ENCODE measurements around the gene PHIP. TPM values are rescaled to one million over a fixed set of nuclear protein-coding genes. Genes with fewer than 3 reads are reported as not detected.

Gene PHIP
- total RNA-seq, 4 donors from 2014 or later: 24.9 to 44.2 (median 32.9) TPM

DNA sequence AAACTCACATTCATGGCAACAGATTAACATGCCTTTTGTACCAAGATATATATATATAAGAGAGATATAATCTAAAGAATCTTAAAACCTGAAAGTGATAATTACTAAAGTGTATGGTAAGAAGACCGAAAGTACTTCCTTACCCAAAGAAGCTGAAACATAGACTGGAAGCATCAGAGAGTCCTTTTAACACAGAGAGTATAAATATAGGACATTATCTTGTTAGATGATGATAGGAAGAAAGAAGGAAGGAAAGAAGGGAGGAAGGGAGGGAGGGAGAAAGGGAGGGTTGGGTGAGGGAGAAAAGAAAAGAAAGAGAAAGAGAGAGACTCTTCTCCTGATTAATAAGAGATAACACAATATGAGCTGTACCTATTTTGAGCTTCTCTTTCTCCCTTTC, 68.2 kb downstream of the PHIP start:
- no peaks in the 10 kb centered on the region for H3K27me3 ChIP-seq
- no peak overlapping the region for H3K4me3 ChIP-seq
- peaks cover 0 to 32% (median 0%) of the 10 kb centered on the region in 3 donors for H3K4me1 ChIP-seq
- no peaks in the 10 kb centered on the region for H3K9me3 ChIP-seq
- peaks cover 0 to 23% of the 10 kb centered on the region in 2 donors for H3K36me3 ChIP-seq
- no peak overlapping the region for H3K27ac ChIP-seq
- WGBS, 2 donors (ENCODE audit: low coverage in 1 of 2): 71 to 100% methylated on average over 1 of the region's 1 CpG
- TF ChIP-seq POLR2A (IDR thresholded peaks at IDR 0.05): no peak
- TF ChIP-seq, protein P1, sequence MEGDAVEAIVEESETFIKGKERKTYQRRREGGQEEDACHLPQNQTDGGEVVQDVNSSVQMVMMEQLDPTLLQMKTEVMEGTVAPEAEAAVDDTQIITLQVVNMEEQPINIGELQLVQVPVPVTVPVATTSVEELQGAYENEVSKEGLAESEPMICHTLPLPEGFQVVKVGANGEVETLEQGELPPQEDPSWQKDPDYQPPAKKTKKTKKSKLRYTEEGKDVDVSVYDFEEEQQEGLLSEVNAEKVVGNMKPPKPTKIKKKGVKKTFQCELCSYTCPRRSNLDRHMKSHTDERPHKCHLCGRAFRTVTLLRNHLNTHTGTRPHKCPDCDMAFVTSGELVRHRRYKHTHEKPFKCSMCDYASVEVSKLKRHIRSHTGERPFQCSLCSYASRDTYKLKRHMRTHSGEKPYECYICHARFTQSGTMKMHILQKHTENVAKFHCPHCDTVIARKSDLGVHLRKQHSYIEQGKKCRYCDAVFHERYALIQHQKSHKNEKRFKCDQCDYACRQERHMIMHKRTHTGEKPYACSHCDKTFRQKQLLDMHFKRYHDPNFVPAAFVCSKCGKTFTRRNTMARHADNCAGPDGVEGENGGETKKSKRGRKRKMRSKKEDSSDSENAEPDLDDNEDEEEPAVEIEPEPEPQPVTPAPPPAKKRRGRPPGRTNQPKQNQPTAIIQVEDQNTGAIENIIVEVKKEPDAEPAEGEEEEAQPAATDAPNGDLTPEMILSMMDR (IDR thresholded peaks at IDR 0.05): no peak
- no peak for TF ChIP-seq EP300 (IDR thresholded peaks at IDR 0.05)
- TF ChIP-seq POLR2AphosphoS5 (IDR thresholded peaks at IDR 0.05): no peak
- ATAC-seq: no peak

DNA sequence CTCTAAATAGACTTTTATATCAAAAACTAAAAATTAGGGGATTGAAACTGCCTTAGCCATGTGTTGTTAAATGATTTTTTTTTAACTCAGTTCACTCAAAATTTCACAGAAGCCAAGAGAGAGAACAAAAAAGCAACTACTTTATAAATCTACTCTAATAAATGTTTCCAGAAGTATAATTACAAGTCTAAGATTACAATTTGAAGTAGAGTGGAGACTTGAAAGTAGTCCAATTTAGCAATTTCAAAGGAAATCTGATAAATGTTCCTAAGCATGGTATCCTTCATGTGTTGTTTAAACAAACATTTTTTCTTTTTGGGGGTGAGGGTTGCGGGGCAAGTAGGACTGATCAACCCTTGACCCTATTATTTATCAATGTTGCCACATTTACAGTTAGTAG, 72.6 kb downstream of the PHIP start:
- TF ChIP-seq POLR2AphosphoS5 (IDR thresholded peaks at IDR 0.05): no peak
- TF ChIP-seq, protein P1 (IDR thresholded peaks at IDR 0.05): no peak
- Histone ChIP-seq H3K27me3 (no peaks in the 10 kb centered on the region), H3K9me3 (no peaks in the 10 kb centered on the region), H3K4me3 (no peak overlapping the region), H3K27ac (no peak overlapping the region), H3K4me1 (peaks cover 0 to 31% (median 0%) of the 10 kb centered on the region in 3 donors), H3K36me3 (peaks cover 5 to 38% of the 10 kb centered on the region in 2 donors)
- WGBS, 2 donors (ENCODE audit: low coverage in 1 of 2): 50 to 83% methylated on average over 1 of the region's 1 CpG
- no peak for ATAC-seq

DNA sequence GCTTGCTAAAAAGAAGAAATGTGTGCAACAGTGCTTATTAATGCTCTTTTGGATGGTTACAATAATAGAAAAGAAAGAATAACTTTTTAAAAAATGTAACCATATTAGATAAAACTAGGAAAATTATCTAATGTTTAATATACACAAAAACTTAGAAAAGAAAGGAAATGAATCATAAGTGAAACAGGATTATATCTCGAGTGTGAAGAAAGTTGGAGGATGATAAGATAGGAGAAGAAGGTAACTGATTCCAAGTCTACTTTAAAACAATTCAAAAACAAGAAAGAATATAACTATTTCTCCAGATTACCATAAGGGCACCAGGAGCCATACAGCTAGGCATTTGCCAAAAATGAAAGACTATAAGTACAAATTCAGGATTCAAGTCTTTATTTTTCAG, 73.0 kb downstream of the PHIP start:
- Histone ChIP-seq H3K27ac (no peak overlapping the region), H3K9me3 (no peaks in the 10 kb centered on the region), H3K4me3 (no peak overlapping the region), H3K4me1 (peaks cover 0 to 26% (median 0%) of the 10 kb centered on the region in 3 donors), H3K27me3 (no peaks in the 10 kb centered on the region), H3K36me3 (peaks cover 5 to 41% of the 10 kb centered on the region in 2 donors)
- TF ChIP-seq, protein P1 (IDR thresholded peaks at IDR 0.05): no peak
- TF ChIP-seq POLR2AphosphoS5 (IDR thresholded peaks at IDR 0.05): no peak
- no peak for TF ChIP-seq POLR2A (IDR thresholded peaks at IDR 0.05)
- TF ChIP-seq EP300 (IDR thresholded peaks at IDR 0.05): no peak
- WGBS, 2 donors (ENCODE audit: low coverage in 1 of 2): 0 to 30% methylated on average over 1 of the region's 1 CpG
- no peak for ATAC-seq

DNA sequence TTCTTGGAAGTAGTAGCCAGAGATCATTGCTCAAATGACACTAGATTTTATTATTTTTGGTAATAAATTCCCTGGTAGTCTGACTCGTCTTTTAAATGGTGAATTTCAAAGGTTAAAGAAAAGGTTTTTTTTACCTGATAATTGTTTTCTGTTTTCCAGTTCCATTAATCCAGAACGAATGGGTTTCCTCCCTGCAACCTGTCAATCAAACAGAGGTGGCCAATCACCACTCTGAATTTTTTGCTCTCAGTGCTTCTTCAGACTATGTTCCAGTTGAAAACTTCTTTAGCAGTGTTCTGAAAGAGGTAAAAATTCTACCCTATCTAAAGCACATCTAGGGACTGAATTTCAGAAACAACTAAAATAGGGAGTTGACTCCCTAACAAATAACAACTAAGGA, 73.8 kb downstream of the PHIP start:
- Histone ChIP-seq H3K27ac (no peak overlapping the region), H3K27me3 (no peaks in the 10 kb centered on the region), H3K4me3 (no peak overlapping the region), H3K9me3 (no peaks in the 10 kb centered on the region), H3K4me1 (peaks cover 0 to 20% (median 0%) of the 10 kb centered on the region in 3 donors), H3K36me3 (peaks cover 5 to 41% of the 10 kb centered on the region in 2 donors)
- TF ChIP-seq EP300 (IDR thresholded peaks at IDR 0.05) (no peak), POLR2A (IDR thresholded peaks at IDR 0.05) (no peak), POLR2AphosphoS5 (IDR thresholded peaks at IDR 0.05) (no peak)
- TF ChIP-seq, protein P1 (IDR thresholded peaks at IDR 0.05): no peak
- no peak for ATAC-seq
- 50 to 83% methylated on average over 1 to 2 of the region's 2 CpGs for WGBS, 2 donors (ENCODE audit: low coverage in 1 of 2)

DNA sequence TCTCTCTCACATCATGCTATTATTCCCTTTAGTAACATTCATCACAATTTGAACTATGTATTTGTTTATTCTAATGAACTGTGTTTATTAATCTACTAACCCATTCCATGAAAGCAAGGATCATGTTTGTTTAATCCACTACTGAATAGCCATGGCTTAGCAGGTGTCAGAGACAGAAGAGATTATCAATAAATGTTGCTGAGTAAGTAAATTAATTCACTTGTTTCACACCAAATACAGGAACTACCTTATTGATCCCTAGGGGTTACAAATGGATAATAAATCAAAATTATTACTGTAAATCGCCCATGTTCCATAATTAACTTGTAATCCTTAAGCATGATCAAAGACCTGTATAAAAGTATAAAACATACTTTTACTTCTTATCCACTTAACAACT, 76.6 kb downstream of the PHIP start:
- ATAC-seq: no peak

More for the DNA sequence above, 76.6 kb downstream of the PHIP start:
- Histone ChIP-seq H3K4me1 (peaks cover 0 to 13% (median 0%) of the 10 kb centered on the region in 3 donors), H3K4me3 (no peak overlapping the region), H3K27ac (no peak overlapping the region), H3K9me3 (no peaks in the 10 kb centered on the region), H3K36me3 (peaks cover 5 to 69% of the 10 kb centered on the region in 2 donors), H3K27me3 (no peaks in the 10 kb centered on the region)
- 91 to 92% methylated on average over 1 of the region's 1 CpG for WGBS, 2 donors (ENCODE audit: low coverage in 1 of 2)
- TF ChIP-seq POLR2A (IDR thresholded peaks at IDR 0.05): no peak
- no peak for TF ChIP-seq EP300 (IDR thresholded peaks at IDR 0.05)
- TF ChIP-seq, protein P1 (IDR thresholded peaks at IDR 0.05): no peak
- no peak for TF ChIP-seq POLR2AphosphoS5 (IDR thresholded peaks at IDR 0.05)

All from gastroesophageal sphincter (tissue), 4 donors.